ENCODE results near the gene ZMPSTE24. TPM values are rescaled to one million over a fixed set of nuclear protein-coding genes. Genes with fewer than 3 reads are reported as not detected.

Gene ZMPSTE24
- total RNA-seq, 1 donor from 2014 or later, result 35.6 TPM

- DNase-seq (ENCODE audit: low read depth, low spot score), result no peak
- Mint-ChIP-seq H3K27me3 (ENCODE audit: low read depth) (no peaks in the 10 kb centered on the region), H3K4me1 (peaks cover 5% of the 10 kb centered on the region), H3K4me3 (peak overlapping the region; percentile 4), H3K36me3 (ENCODE audit: low read depth) (no peaks in the 10 kb centered on the region), H3K9me3 (no peaks in the 10 kb centered on the region), H3K27ac (ENCODE audit: unreplicated experiment) (no peak overlapping the region)
- TF ChIP-seq, protein P1, sequence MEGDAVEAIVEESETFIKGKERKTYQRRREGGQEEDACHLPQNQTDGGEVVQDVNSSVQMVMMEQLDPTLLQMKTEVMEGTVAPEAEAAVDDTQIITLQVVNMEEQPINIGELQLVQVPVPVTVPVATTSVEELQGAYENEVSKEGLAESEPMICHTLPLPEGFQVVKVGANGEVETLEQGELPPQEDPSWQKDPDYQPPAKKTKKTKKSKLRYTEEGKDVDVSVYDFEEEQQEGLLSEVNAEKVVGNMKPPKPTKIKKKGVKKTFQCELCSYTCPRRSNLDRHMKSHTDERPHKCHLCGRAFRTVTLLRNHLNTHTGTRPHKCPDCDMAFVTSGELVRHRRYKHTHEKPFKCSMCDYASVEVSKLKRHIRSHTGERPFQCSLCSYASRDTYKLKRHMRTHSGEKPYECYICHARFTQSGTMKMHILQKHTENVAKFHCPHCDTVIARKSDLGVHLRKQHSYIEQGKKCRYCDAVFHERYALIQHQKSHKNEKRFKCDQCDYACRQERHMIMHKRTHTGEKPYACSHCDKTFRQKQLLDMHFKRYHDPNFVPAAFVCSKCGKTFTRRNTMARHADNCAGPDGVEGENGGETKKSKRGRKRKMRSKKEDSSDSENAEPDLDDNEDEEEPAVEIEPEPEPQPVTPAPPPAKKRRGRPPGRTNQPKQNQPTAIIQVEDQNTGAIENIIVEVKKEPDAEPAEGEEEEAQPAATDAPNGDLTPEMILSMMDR (conservative IDR thresholded peaks at IDR 0.05), result no peak
These were observed 6.6 kb upstream of the ZMPSTE24 start for GRCh38 chr1:40251456-40251855.

GRCh38 chr1:40252601-40253000 is 5.4 kb upstream of the ZMPSTE24 start:
- TF ChIP-seq, protein P1 (conservative IDR thresholded peaks at IDR 0.05), result no peak
- Mint-ChIP-seq H3K27ac (ENCODE audit: unreplicated experiment) (no peak overlapping the region), H3K9me3 (no peaks in the 10 kb centered on the region), H3K27me3 (ENCODE audit: low read depth) (no peaks in the 10 kb centered on the region), H3K4me1 (peaks cover 13% of the 10 kb centered on the region), H3K4me3 (no peak overlapping the region), H3K36me3 (ENCODE audit: low read depth) (no peaks in the 10 kb centered on the region)
- DNase-seq (ENCODE audit: low read depth, low spot score), result no peak

GRCh38 chr1:40255231-40255630 is 2.8 kb upstream of the ZMPSTE24 start:
- Mint-ChIP-seq H3K4me1 (peaks cover 20% of the 10 kb centered on the region), H3K27ac (ENCODE audit: unreplicated experiment) (no peak overlapping the region), H3K4me3 (peak overlapping the region; percentile 78), H3K36me3 (ENCODE audit: low read depth) (no peaks in the 10 kb centered on the region), H3K27me3 (ENCODE audit: low read depth) (no peaks in the 10 kb centered on the region), H3K9me3 (no peaks in the 10 kb centered on the region)
- DNase-seq (ENCODE audit: low read depth, low spot score), result no peak
- TF ChIP-seq, protein P1 (conservative IDR thresholded peaks at IDR 0.05), result no peak

DNA sequence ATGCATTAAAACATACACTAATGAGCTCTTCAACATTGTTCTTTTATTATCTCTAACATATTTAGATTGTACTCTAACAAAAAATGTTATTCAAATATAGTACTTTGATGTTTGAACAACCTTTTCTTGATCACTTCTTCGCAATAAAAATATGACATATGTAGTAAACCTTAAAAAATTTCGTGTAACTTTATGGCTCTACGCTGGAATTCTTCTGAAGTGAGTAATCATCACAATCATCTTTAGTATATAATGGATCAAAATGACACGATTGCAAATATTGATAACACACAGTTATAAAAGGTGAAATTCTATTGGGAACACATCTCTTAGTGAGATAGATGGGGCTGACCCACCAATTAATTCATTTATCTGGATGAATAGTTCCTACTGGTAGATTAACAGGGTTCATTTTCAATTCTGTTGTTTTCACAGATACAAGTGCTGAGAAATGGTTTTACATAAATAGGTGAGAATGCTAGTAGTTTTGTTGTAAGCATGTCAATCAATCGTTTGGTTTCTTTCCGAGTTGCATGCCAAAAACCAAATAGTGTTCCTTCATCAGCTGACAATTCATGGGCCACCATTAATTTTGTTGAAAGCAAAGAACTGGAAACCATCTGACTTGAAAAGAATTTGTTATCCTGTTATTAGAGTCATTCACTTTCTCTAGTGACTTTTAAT is 1.5 kb upstream of the ZMPSTE24 start:
- no peak for DNase-seq (ENCODE audit: low read depth, low spot score)
- no peaks in the 10 kb centered on the region for H3K27me3 Mint-ChIP-seq (ENCODE audit: low read depth)
- H3K4me1 Mint-ChIP-seq, result peaks cover 20% of the 10 kb centered on the region
- peaks cover 5% of the 10 kb centered on the region for H3K36me3 Mint-ChIP-seq (ENCODE audit: low read depth)
- no peaks in the 10 kb centered on the region for H3K9me3 Mint-ChIP-seq
- TF ChIP-seq, protein P1 (conservative IDR thresholded peaks at IDR 0.05), result no peak
- no peak overlapping the region for H3K27ac Mint-ChIP-seq (ENCODE audit: unreplicated experiment)
- peak overlapping the region; percentile 96 for H3K4me3 Mint-ChIP-seq

- peak overlapping the region; percentile 96 for H3K4me3 Mint-ChIP-seq
- no peak for DNase-seq (ENCODE audit: low read depth, low spot score)
- peaks cover 5% of the 10 kb centered on the region for H3K36me3 Mint-ChIP-seq (ENCODE audit: low read depth)
These were observed 736 bp upstream of the ZMPSTE24 start for GRCh38 chr1:40257313-40257687.

More at GRCh38 chr1:40257313-40257687, 736 bp upstream of the ZMPSTE24 start:
- peak overlapping the region; percentile 99 for H3K27ac Mint-ChIP-seq (ENCODE audit: unreplicated experiment)
- TF ChIP-seq, protein P1 (conservative IDR thresholded peaks at IDR 0.05), result no peak
- H3K9me3 Mint-ChIP-seq, result no peaks in the 10 kb centered on the region
- H3K4me1 Mint-ChIP-seq, result peaks cover 20% of the 10 kb centered on the region
- no peaks in the 10 kb centered on the region for H3K27me3 Mint-ChIP-seq (ENCODE audit: low read depth)

Measured in neural crest cell (in vitro differentiated cells).